ENCODE measurements around the gene ACVRL1. TPM values are rescaled to one million over a fixed set of nuclear protein-coding genes. Genes with fewer than 3 reads are reported as not detected.

Gene ACVRL1
- total and polyA plus RNA-seq, 4 donors: 3.1 to 7.9 (median 6.1) TPM

DNA sequence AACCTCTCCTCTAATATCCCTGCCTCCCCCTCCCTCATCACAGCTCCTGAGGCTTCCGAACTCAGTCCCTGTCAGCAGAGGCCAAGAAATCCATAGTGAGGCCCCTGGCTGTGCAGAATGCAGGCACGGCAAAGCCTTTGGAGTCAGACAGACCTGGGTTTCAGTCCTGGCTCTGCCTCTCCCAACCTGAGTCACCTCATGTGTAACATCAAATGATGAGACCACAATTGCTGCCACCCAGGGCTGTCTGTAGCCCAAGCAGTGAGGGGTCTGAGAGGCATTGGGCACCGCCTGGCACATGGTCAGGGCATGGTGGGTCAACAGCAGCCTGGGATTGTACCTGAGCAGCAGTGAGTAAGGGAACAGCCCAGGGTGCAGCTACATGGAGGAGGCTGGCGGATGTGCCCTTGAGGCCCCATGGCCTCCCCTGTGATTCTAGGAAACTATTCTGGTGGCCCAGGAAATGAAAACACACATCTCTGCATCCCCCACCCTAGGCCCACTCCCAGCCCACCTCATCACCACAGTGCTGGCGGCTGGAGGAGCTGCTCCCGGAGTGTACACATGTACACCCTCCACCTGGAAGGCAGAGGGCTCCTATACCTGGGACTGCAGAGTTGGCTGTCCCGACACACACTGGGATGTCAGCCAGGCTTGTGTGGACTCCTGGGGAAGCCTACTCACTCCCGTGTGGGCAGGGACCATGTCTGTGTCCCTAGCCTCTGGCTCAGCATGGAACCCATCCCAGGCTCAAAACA is 11.7 kb upstream of the ACVRL1 start:
- H3K4me3 ChIP-seq (ENCODE audit: low read depth in 1 of 3, low read length in 3 of 3): no peak overlapping the region
- no peaks in the 10 kb centered on the region for H3K9me3 ChIP-seq (ENCODE audit: control insufficient read depth in 4 of 4, low read length in 3 of 4)
- TF ChIP-seq NR2F2 (IDR thresholded peaks at IDR 0.05) (no peak), RAD21 (IDR thresholded peaks at IDR 0.05) (no peak), SP1 (IDR thresholded peaks at IDR 0.05) (no peak), FOXA2 (IDR thresholded peaks at IDR 0.05) (no peak)
- TF ChIP-seq, protein P1, sequence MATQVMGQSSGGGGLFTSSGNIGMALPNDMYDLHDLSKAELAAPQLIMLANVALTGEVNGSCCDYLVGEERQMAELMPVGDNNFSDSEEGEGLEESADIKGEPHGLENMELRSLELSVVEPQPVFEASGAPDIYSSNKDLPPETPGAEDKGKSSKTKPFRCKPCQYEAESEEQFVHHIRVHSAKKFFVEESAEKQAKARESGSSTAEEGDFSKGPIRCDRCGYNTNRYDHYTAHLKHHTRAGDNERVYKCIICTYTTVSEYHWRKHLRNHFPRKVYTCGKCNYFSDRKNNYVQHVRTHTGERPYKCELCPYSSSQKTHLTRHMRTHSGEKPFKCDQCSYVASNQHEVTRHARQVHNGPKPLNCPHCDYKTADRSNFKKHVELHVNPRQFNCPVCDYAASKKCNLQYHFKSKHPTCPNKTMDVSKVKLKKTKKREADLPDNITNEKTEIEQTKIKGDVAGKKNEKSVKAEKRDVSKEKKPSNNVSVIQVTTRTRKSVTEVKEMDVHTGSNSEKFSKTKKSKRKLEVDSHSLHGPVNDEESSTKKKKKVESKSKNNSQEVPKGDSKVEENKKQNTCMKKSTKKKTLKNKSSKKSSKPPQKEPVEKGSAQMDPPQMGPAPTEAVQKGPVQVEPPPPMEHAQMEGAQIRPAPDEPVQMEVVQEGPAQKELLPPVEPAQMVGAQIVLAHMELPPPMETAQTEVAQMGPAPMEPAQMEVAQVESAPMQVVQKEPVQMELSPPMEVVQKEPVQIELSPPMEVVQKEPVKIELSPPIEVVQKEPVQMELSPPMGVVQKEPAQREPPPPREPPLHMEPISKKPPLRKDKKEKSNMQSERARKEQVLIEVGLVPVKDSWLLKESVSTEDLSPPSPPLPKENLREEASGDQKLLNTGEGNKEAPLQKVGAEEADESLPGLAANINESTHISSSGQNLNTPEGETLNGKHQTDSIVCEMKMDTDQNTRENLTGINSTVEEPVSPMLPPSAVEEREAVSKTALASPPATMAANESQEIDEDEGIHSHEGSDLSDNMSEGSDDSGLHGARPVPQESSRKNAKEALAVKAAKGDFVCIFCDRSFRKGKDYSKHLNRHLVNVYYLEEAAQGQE (IDR thresholded peaks at IDR 0.05): no peak
- no peaks in the 10 kb centered on the region for H3K27me3 ChIP-seq (ENCODE audit: control insufficient read depth in 4 of 4, insufficient read depth in 4 of 4, low read length in 3 of 4)
- 84% methylated on average over 8 of the region's 8 CpGs for WGBS
- no peak overlapping the region for H3K27ac ChIP-seq (ENCODE audit: low read depth in 1 of 2, low read length in 2 of 2)
- H3K36me3 ChIP-seq (ENCODE audit: control insufficient read depth in 4 of 4, insufficient read depth in 3 of 4, low read depth in 1 of 4, low read length in 3 of 4): no peaks in the 10 kb centered on the region
- no peak for DNase-seq (ENCODE audit: low spot score)
- H3K4me1 ChIP-seq (ENCODE audit: control insufficient read depth in 4 of 4, insufficient read depth in 4 of 4, low read length in 3 of 4): peaks cover 0 to 3% (median 0%) of the 10 kb centered on the region in 4 donors
- no peak overlapping the region for H3K9ac ChIP-seq (ENCODE audit: low read depth in 1 of 2, low read length in 2 of 2)

- H3K27me3 ChIP-seq (ENCODE audit: control insufficient read depth in 4 of 4, insufficient read depth in 4 of 4, low read length in 3 of 4): no peaks in the 10 kb centered on the region
- no peaks in the 10 kb centered on the region for H3K9me3 ChIP-seq (ENCODE audit: control insufficient read depth in 4 of 4, low read length in 3 of 4)
- no peak for DNase-seq (ENCODE audit: low spot score)
- TF ChIP-seq TAF1 (conservative IDR thresholded peaks at IDR 0.05) (no peak), MAX (IDR thresholded peaks at IDR 0.05) (no peak), FOXA1 (IDR thresholded peaks at IDR 0.05) (no peak), FOXA2 (IDR thresholded peaks at IDR 0.05) (no peak), JUND (IDR thresholded peaks at IDR 0.05) (no peak), HNF4A (conservative IDR thresholded peaks at IDR 0.05) (no peak), GABPA (IDR thresholded peaks at IDR 0.05 in 1 of 2, conservative IDR thresholded peaks at IDR 0.05 in 1 of 2) (no peak), SP1 (IDR thresholded peaks at IDR 0.05) (no peak), RAD21 (IDR thresholded peaks at IDR 0.05) (no peak), ATF3 (IDR thresholded peaks at IDR 0.05) (no peak), NR2F2 (IDR thresholded peaks at IDR 0.05) (no peak), RXRA (IDR thresholded peaks at IDR 0.05) (no peak), EGR1 (IDR thresholded peaks at IDR 0.05; ENCODE audit: low read depth in 2 of 2) (no peak), HNF4G (IDR thresholded peaks at IDR 0.05) (no peak), YY1 (IDR thresholded peaks at IDR 0.05) (no peak)
- TF ChIP-seq, protein P2, sequence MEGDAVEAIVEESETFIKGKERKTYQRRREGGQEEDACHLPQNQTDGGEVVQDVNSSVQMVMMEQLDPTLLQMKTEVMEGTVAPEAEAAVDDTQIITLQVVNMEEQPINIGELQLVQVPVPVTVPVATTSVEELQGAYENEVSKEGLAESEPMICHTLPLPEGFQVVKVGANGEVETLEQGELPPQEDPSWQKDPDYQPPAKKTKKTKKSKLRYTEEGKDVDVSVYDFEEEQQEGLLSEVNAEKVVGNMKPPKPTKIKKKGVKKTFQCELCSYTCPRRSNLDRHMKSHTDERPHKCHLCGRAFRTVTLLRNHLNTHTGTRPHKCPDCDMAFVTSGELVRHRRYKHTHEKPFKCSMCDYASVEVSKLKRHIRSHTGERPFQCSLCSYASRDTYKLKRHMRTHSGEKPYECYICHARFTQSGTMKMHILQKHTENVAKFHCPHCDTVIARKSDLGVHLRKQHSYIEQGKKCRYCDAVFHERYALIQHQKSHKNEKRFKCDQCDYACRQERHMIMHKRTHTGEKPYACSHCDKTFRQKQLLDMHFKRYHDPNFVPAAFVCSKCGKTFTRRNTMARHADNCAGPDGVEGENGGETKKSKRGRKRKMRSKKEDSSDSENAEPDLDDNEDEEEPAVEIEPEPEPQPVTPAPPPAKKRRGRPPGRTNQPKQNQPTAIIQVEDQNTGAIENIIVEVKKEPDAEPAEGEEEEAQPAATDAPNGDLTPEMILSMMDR (IDR thresholded peaks at IDR 0.05; ENCODE audit: low read depth, low read length, missing input control): no peak
- TF ChIP-seq, protein P1 (IDR thresholded peaks at IDR 0.05): no peak
- TF ChIP-seq, protein P3, sequence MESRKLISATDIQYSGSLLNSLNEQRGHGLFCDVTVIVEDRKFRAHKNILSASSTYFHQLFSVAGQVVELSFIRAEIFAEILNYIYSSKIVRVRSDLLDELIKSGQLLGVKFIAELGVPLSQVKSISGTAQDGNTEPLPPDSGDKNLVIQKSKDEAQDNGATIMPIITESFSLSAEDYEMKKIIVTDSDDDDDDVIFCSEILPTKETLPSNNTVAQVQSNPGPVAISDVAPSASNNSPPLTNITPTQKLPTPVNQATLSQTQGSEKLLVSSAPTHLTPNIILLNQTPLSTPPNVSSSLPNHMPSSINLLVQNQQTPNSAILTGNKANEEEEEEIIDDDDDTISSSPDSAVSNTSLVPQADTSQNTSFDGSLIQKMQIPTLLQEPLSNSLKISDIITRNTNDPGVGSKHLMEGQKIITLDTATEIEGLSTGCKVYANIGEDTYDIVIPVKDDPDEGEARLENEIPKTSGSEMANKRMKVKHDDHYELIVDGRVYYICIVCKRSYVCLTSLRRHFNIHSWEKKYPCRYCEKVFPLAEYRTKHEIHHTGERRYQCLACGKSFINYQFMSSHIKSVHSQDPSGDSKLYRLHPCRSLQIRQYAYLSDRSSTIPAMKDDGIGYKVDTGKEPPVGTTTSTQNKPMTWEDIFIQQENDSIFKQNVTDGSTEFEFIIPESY (IDR thresholded peaks at IDR 0.05): no peak
- H3K9ac ChIP-seq (ENCODE audit: low read depth in 1 of 2, low read length in 2 of 2): no peak overlapping the region
- H3K4me3 ChIP-seq (ENCODE audit: low read depth in 1 of 3, low read length in 3 of 3): no peak overlapping the region
- H3K4me1 ChIP-seq (ENCODE audit: control insufficient read depth in 4 of 4, insufficient read depth in 4 of 4, low read length in 3 of 4): peaks cover 0 to 3% (median 0%) of the 10 kb centered on the region in 4 donors
- no peak overlapping the region for H3K27ac ChIP-seq (ENCODE audit: low read depth in 1 of 2, low read length in 2 of 2)
- H3K36me3 ChIP-seq (ENCODE audit: control insufficient read depth in 4 of 4, insufficient read depth in 3 of 4, low read depth in 1 of 4, low read length in 3 of 4): no peaks in the 10 kb centered on the region
- WGBS: 84% methylated on average over 3 of the region's 3 CpGs
Measured at GRCh38 chr12:51896236-51896635, 11.1 kb upstream of the ACVRL1 start.

All from liver (tissue), 9 donors.